ENCODE results near the gene ATP10D. TPM values are rescaled to one million over a fixed set of nuclear protein-coding genes. Genes with fewer than 3 reads are reported as not detected.

The ATP10D gene
- total and polyA plus RNA-seq, 4 donors = 9.3 to 57.4 (median 41.3) TPM

GRCh38 chr4:47494124-47494430 lies 9.0 kb downstream of the ATP10D start:
- no peaks in the 10 kb centered on the region for H3K27me3 ChIP-seq (ENCODE audit: control insufficient read depth in 1 of 2, insufficient read depth in 2 of 2, low read length in 1 of 2)
- no peak overlapping the region for H3K27ac ChIP-seq (ENCODE audit: low read depth in 1 of 2, low read length in 2 of 2)
- H3K36me3 ChIP-seq (ENCODE audit: control insufficient read depth in 1 of 2, insufficient read depth in 2 of 2, low read length in 1 of 2) = no peaks in the 10 kb centered on the region
- no peak for ATAC-seq (ENCODE audit: low FRiP score)
- no peaks in the 10 kb centered on the region for H3K9me3 ChIP-seq (ENCODE audit: control insufficient read depth, low read length)
- intact Hi-C loops (cut with DNase I) = loop anchor here in 1 of 2 donors (5.0 kb wide), 1 partner anchor 68 kb away; no protein-coding TSS in a partner anchor
- WGBS, 2 donors = 19 to 26% methylated on average over 4 of the region's 4 CpGs
- H3K4me1 ChIP-seq (ENCODE audit: control insufficient read depth in 1 of 2, insufficient read depth in 2 of 2, low read length in 2 of 2) = peaks cover 2 to 9% of the 10 kb centered on the region in 2 donors
- no peak for DNase-seq
- no peak overlapping the region for H3K4me3 ChIP-seq (ENCODE audit: low read length in 2 of 2)

- 23 to 24% methylated on average over 6 of the region's 6 CpGs for WGBS, 2 donors
- ATAC-seq (ENCODE audit: low FRiP score) (no peak), DNase-seq (no peak)
- H3K36me3 ChIP-seq (ENCODE audit: control insufficient read depth in 1 of 2, insufficient read depth in 2 of 2, low read length in 1 of 2) = no peaks in the 10 kb centered on the region
- H3K27ac ChIP-seq (ENCODE audit: low read depth in 1 of 2, low read length in 2 of 2) = peak overlapping the region in 1 of 2 donors; percentile 82
- H3K27me3 ChIP-seq (ENCODE audit: control insufficient read depth in 1 of 2, insufficient read depth in 2 of 2, low read length in 1 of 2) = no peaks in the 10 kb centered on the region
- H3K4me3 ChIP-seq (ENCODE audit: low read length in 2 of 2) = peak overlapping the region in 1 of 2 donors; percentile 41
- H3K9me3 ChIP-seq (ENCODE audit: control insufficient read depth, low read length) = no peaks in the 10 kb centered on the region
- H3K4me1 ChIP-seq (ENCODE audit: control insufficient read depth in 1 of 2, insufficient read depth in 2 of 2, low read length in 2 of 2) = peaks cover 2 to 14% of the 10 kb centered on the region in 2 donors
- intact Hi-C loops (cut with DNase I) = loop anchor here in 1 of 2 donors (5.0 kb wide), 1 partner anchor 33 kb away; no protein-coding TSS in a partner anchor
Measured at GRCh38 chr4:47498899-47499298, 13.8 kb downstream of the ATP10D start.

GRCh38 chr4:47499700-47500099 lies 14.6 kb downstream of the ATP10D start:
- no peak for ATAC-seq (ENCODE audit: low FRiP score)

GRCh38 chr4:47500776-47501175 lies 15.7 kb downstream of the ATP10D start:
- H3K36me3 ChIP-seq (ENCODE audit: control insufficient read depth in 1 of 2, insufficient read depth in 2 of 2, low read length in 1 of 2) = no peaks in the 10 kb centered on the region
- no peak for ATAC-seq (ENCODE audit: low FRiP score)
- WGBS, 2 donors = 55% methylated on average over 3 of the region's 3 CpGs
- H3K27me3 ChIP-seq (ENCODE audit: control insufficient read depth in 1 of 2, insufficient read depth in 2 of 2, low read length in 1 of 2) = no peaks in the 10 kb centered on the region
- H3K4me3 ChIP-seq (ENCODE audit: low read length in 2 of 2) = no peak overlapping the region
- DNase-seq = no peak
- peak overlapping the region in 1 of 2 donors; percentile 64 for H3K27ac ChIP-seq (ENCODE audit: low read depth in 1 of 2, low read length in 2 of 2)
- H3K4me1 ChIP-seq (ENCODE audit: control insufficient read depth in 1 of 2, insufficient read depth in 2 of 2, low read length in 2 of 2) = peaks cover 2 to 14% of the 10 kb centered on the region in 2 donors
- H3K9me3 ChIP-seq (ENCODE audit: control insufficient read depth, low read length) = no peaks in the 10 kb centered on the region
- intact Hi-C loops (cut with DNase I) = no loop called here

More at GRCh38 chr4:47499700-47500099, 14.6 kb downstream of the ATP10D start:
- intact Hi-C loops (cut with DNase I) = loop anchor here in 1 of 2 donors (5.0 kb wide), 1 partner anchor 33 kb away; no protein-coding TSS in a partner anchor
- no peaks in the 10 kb centered on the region for H3K36me3 ChIP-seq (ENCODE audit: control insufficient read depth in 1 of 2, insufficient read depth in 2 of 2, low read length in 1 of 2)
- H3K4me1 ChIP-seq (ENCODE audit: control insufficient read depth in 1 of 2, insufficient read depth in 2 of 2, low read length in 2 of 2) = peaks cover 2 to 14% of the 10 kb centered on the region in 2 donors
- no peaks in the 10 kb centered on the region for H3K27me3 ChIP-seq (ENCODE audit: control insufficient read depth in 1 of 2, insufficient read depth in 2 of 2, low read length in 1 of 2)
- no peaks in the 10 kb centered on the region for H3K9me3 ChIP-seq (ENCODE audit: control insufficient read depth, low read length)
- H3K27ac ChIP-seq (ENCODE audit: low read depth in 1 of 2, low read length in 2 of 2) = peak overlapping the region in 1 of 2 donors; percentile 82
- no peak overlapping the region for H3K4me3 ChIP-seq (ENCODE audit: low read length in 2 of 2)
- DNase-seq = no peak
- WGBS, 2 donors = 1 to 2% methylated on average over 2 of the region's 2 CpGs

GRCh38 chr4:47505147-47505546 lies 20.1 kb downstream of the ATP10D start:
- H3K27ac ChIP-seq (ENCODE audit: low read depth in 1 of 2, low read length in 2 of 2) = no peak overlapping the region
- H3K4me3 ChIP-seq (ENCODE audit: low read length in 2 of 2) = no peak overlapping the region
- H3K9me3 ChIP-seq (ENCODE audit: control insufficient read depth, low read length) = no peaks in the 10 kb centered on the region
- no peak for DNase-seq
- 65 to 82% methylated on average over 3 of the region's 3 CpGs for WGBS, 2 donors
- H3K27me3 ChIP-seq (ENCODE audit: control insufficient read depth in 1 of 2, insufficient read depth in 2 of 2, low read length in 1 of 2) = no peaks in the 10 kb centered on the region
- peaks cover 5 to 6% of the 10 kb centered on the region in 2 donors for H3K4me1 ChIP-seq (ENCODE audit: control insufficient read depth in 1 of 2, insufficient read depth in 2 of 2, low read length in 2 of 2)
- peaks cover 0 to 4% of the 10 kb centered on the region in 2 donors for H3K36me3 ChIP-seq (ENCODE audit: control insufficient read depth in 1 of 2, insufficient read depth in 2 of 2, low read length in 1 of 2)
- intact Hi-C loops (cut with DNase I) = no loop called here
- ATAC-seq (ENCODE audit: low FRiP score) = no peak

GRCh38 chr4:47505666-47506065 lies 20.6 kb downstream of the ATP10D start:
- Histone ChIP-seq H3K36me3 (ENCODE audit: control insufficient read depth in 1 of 2, insufficient read depth in 2 of 2, low read length in 1 of 2) (peaks cover 0 to 4% of the 10 kb centered on the region in 2 donors), H3K4me1 (ENCODE audit: control insufficient read depth in 1 of 2, insufficient read depth in 2 of 2, low read length in 2 of 2) (peaks cover under 1 to 7% of the 10 kb centered on the region in 2 donors), H3K4me3 (ENCODE audit: low read length in 2 of 2) (no peak overlapping the region), H3K9me3 (ENCODE audit: control insufficient read depth, low read length) (no peaks in the 10 kb centered on the region), H3K27me3 (ENCODE audit: control insufficient read depth in 1 of 2, insufficient read depth in 2 of 2, low read length in 1 of 2) (no peaks in the 10 kb centered on the region), H3K27ac (ENCODE audit: low read depth in 1 of 2, low read length in 2 of 2) (no peak overlapping the region)
- 90 to 93% methylated on average over 3 of the region's 3 CpGs for WGBS, 2 donors
- DNase-seq (no peak), ATAC-seq (ENCODE audit: low FRiP score) (no peak)
- intact Hi-C loops (cut with DNase I) = no loop called here

- intact Hi-C loops (cut with DNase I) = no loop called here
- peak overlapping the region in 1 of 2 donors; percentile 67 for H3K27ac ChIP-seq (ENCODE audit: low read depth in 1 of 2, low read length in 2 of 2)
Measured at GRCh38 chr4:47510506-47511143, 25.6 kb downstream of the ATP10D start.

GRCh38 chr4:47513461-47513860 lies 28.4 kb downstream of the ATP10D start:
- Histone ChIP-seq H3K4me1 (ENCODE audit: control insufficient read depth in 1 of 2, insufficient read depth in 2 of 2, low read length in 2 of 2) (peaks cover 2 to 10% of the 10 kb centered on the region in 2 donors), H3K36me3 (ENCODE audit: control insufficient read depth in 1 of 2, insufficient read depth in 2 of 2, low read length in 1 of 2) (no peaks in the 10 kb centered on the region), H3K9me3 (ENCODE audit: control insufficient read depth, low read length) (no peaks in the 10 kb centered on the region), H3K27ac (ENCODE audit: low read depth in 1 of 2, low read length in 2 of 2) (no peak overlapping the region), H3K4me3 (ENCODE audit: low read length in 2 of 2) (no peak overlapping the region), H3K27me3 (ENCODE audit: control insufficient read depth in 1 of 2, insufficient read depth in 2 of 2, low read length in 1 of 2) (no peaks in the 10 kb centered on the region)
- DNase-seq = no peak
- ATAC-seq (ENCODE audit: low FRiP score) = no peak
- intact Hi-C loops (cut with DNase I) = no loop called here
- 96 to 97% methylated on average over 1 of the region's 1 CpG for WGBS, 2 donors

More at GRCh38 chr4:47510506-47511143, 25.6 kb downstream of the ATP10D start:
- peaks cover 0 to 4% of the 10 kb centered on the region in 2 donors for H3K36me3 ChIP-seq (ENCODE audit: control insufficient read depth in 1 of 2, insufficient read depth in 2 of 2, low read length in 1 of 2)
- no peaks in the 10 kb centered on the region for H3K9me3 ChIP-seq (ENCODE audit: control insufficient read depth, low read length)
- peaks cover 5 to 10% of the 10 kb centered on the region in 2 donors for H3K4me1 ChIP-seq (ENCODE audit: control insufficient read depth in 1 of 2, insufficient read depth in 2 of 2, low read length in 2 of 2)
- DNase-seq (no peak), ATAC-seq (ENCODE audit: low FRiP score) (no peak)
- 8 to 9% methylated on average over 2 of the region's 2 CpGs for WGBS, 2 donors
- no peaks in the 10 kb centered on the region for H3K27me3 ChIP-seq (ENCODE audit: control insufficient read depth in 1 of 2, insufficient read depth in 2 of 2, low read length in 1 of 2)
- no peak overlapping the region for H3K4me3 ChIP-seq (ENCODE audit: low read length in 2 of 2)
